NCI-H187 treated with DMSO at 0.1 percent for 48 hours (cell line): ENCODE results near the gene LCN1.
"Not testable (repeated sequence)": the region's sequence is repeated elsewhere in the genome, so short reads cannot be mapped to it uniquely, and the experiment has no call there.

Experiments
- DNase-seq: peaks from one replicate; lab custom pipeline; 2025; lab: John Stamatoyannopoulos, UW

The LCN1 gene

DNA sequence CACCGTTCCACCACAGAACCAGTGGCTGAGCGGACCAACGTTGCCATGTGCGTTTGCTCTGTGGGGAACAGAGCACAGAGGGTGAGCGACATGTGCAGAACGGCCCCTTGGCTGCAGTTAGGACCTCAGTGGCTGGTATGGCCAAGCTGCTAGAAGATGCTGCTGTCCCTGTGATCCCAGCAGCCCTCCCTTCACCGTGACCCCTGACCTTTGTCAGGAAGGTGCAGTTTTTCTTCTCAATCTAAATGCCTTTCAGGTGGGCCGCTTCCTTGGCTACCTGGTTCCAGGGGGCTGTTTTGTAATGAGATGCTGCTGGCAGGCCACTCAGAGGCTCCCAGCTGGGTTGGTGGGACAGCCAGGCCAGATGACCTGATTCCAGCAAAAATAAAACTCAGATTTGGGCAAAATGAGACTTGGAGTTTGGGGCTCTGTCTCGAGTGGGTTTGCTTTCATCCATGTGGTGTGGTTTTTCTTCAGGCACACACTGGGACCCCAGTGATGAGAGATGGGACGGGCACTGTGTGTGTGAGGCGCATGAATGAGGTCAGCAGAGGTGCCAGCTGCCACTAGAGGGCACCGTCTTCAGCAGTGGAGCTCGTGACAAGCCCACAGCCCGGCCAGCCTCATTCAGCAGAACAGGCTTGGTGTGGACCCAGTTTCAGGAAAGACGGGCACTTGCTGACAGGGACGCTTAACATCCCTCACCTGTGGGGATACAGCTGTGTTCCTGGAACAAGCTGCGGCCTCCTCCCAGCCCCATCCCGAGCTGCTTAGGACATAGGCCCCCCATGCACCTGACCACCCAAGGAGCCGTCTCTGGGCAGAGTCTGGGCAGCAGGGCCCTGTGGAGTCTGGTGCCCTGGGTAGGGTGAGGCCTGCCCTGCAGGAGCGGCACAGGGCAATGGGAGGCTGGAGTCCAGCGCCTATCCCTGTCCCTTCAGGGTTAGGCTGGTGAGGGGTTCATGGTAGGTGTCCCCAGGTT lies 16.7 kb upstream of the LCN1 start:
- no peak for DNase-seq

- no peak for DNase-seq
Measured at GRCh38 chr9:135505406-135506187, 15.6 kb upstream of the LCN1 start.

DNA sequence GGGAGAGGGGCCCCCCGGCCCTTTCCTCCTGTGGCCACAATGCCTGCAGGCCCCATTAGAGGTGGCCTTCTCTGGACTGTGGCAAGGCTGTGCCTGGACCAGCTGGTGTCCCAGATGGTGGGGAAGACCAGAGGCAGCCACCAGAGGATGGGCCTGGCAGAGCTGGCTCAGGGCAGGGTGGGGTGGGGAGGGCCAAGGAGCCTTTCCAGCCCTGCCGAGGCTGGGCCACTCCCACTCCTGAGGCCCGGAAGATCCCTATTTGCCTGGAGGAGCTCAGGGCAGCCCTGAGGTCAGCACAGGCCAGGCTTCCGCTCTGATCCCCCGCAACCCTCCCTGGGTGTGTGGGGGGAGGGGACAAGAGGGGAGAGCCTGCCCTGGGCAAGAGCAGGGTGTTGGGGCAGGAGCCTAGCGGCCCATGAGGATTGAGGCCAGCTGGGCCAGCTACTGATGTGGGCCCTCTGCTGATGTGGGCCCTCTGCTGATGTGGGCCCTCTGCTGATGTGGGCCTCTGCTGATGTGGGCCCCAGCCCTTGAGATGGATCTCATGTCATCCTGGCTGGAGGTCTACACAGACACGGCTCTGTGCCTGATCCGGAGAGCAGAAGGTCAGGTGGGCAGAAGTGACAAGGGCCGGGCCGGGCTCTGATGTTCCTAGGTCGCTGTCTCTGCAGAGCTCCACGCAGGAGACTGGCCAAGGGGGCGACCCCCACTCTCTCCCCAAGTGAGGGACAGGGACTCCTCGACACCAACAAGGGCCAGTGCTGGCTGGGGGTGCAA lies 14.7 kb upstream of the LCN1 start:
- no peak for DNase-seq

DNA sequence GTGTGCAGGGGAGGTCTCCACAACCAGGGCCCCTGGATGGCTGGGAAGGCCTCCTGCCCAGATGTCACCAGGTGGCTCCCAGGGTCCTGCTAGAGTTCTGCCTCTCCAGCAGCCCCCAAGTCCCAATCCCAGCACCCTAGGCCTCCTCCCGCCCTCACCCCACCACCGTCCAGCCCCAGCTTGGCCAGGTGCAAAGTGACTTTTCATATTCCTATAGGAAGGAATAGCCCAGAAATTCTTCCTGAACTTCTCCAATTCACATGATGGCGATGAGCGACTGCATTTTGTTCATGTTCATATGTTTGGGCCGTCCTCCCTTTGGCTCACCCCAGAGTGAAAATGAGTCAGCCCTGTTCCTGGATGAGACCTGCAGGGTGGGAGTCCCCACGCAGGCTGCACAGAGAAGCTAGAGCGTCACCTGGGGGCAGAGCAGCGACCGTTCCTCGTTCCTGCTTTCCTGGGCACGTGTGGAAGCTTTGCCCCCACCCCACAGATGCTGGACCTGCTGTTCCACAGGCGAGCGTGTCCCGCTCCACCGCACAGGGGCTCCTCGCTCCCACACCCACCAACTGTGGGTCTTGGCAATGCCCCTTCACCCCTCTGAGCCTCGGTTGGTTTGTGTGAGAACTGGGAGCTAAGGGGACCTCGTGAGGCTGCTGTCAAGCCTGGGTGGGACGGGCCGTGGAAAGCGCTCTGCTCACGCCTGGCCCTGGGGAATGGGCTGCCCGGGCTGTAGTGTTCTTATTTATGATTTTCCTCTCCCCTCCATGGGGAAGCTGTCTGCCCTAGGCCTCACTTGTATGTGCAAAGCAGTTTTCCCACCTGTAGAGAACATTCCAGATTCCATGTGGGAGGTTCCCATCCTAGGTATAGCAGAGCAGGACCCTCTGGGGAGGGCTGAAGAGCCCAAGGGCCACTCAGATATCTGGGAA lies 13.9 kb upstream of the LCN1 start:
- DNase-seq: no peak

GRCh38 chr9:135508211-135508820 lies 12.9 kb upstream of the LCN1 start:
- no peak for DNase-seq

- no peak for DNase-seq
Measured at GRCh38 chr9:135509458-135509857, 11.8 kb upstream of the LCN1 start.

- no peak for DNase-seq
Measured at GRCh38 chr9:135512241-135512603, 9.0 kb upstream of the LCN1 start.

GRCh38 chr9:135512904-135513303 lies 8.3 kb upstream of the LCN1 start:
- no peak for DNase-seq

GRCh38 chr9:135513351-135513846 lies 7.8 kb upstream of the LCN1 start:
- DNase-seq: no peak

GRCh38 chr9:135513906-135514305 lies 7.3 kb upstream of the LCN1 start:
- not testable (repeated sequence) for DNase-seq

DNA sequence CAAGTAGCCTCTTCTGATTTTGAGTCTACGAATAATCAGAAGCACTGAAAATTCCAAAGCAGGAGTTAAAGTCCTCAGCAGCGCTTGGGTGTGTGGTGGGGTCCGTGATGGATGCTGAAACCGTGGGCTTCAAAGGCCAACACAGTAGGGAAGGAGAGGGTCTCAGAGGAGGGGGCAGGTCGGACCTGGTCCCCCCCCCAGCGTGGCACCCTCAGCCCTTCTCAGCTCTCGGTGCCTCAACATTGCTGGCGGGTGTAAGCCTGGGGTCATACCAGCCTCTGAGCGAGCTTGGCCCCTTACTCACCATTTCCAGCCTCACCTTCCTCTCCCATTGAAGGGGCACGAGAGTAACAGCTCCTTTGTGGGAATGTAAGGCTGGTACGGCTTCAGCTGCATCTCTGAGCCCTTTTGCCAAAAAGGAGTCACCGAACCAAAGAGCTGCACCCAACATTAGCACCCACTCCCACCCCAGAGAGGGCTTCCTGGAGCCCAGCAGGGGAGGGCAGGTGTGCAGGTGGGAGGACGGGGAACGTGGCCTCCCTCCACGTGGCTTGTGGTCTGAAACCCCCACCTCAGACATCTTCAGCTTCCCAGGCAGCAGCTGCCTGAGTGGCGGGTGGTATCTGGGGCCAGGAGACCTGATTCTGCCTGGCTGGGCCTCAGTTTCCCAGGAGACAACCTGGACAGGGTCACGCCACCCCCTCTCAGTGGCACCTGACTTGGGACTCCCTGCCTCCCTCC lies 6.7 kb upstream of the LCN1 start:
- DNase-seq: no peak

- DNase-seq: no peak
Measured at GRCh38 chr9:135515083-135515951, 5.9 kb upstream of the LCN1 start.

DNA sequence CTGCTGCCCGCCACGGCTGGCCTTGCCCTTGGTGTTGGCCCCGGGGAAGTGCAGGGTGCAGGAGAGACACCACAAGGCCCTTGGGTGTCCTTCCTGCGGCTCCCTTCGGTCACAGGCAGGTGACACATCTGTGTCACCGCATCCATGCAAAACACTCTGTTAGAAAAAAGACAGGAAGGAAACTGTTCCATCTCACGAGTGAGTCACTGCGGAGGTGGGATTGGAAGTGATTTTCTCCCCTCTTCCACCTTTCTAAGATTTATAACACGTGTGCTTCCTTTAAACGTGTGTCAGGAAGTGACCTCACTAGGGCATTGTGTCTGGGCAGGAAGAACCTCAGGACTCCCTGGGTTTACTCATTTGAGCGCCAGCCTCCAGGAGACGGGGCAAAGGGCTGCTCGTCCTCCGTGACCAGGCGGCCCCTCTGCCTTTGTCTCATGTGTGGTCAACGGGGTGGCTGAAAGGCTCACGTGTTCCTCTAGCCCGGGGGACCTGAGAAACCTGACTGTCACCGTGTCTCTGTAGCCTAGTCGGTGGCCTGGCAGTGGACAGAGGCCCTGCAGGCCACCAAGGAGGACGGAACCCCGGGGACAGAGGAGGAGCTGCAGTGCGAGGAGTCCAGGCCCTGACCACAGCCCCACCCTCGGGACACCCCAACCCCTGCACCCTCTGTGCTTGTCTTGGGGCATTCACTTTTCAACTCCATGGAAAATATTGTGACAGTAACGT lies 4.9 kb upstream of the LCN1 start:
- DNase-seq: no peak

DNA sequence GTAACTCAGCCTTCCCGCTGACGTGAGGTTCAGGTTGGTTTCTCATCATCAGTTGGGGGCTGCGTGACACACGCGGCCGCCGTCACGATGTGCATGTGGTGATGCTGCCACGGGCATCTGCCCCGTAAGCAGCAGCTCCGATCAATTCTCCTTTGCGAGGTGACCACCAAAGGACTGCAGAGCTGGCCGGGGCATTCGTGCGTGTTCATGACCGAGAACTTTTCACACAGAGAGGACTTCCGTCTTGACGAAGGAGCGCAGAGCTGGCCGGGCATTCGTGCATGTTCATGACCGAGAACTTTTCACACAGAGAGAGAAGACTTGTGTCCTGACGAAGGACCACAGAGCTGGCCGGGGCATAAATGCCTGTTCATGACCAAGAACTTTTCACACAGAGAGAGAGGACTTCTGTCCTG lies 3.8 kb upstream of the LCN1 start:
- no peak for DNase-seq

GRCh38 chr9:135519179-135519971 lies 1.9 kb upstream of the LCN1 start:
- no peak for DNase-seq

- no peak for DNase-seq
Measured at GRCh38 chr9:135521608-135522095, 412 bp downstream of the LCN1 start.
